Nucleus accumbens (tissue), 56 donors: ENCODE data around the gene TMEM127.
"Not testable (repeated sequence)": the region's sequence is repeated elsewhere in the genome, so short reads cannot be mapped to it uniquely, and the experiment has no call there.

Experiments used
- DNase-seq, 56 donors: peaks; one replicate each; lab custom pipeline; 2025; lab: John Stamatoyannopoulos, UW

The TMEM127 gene, protein sequence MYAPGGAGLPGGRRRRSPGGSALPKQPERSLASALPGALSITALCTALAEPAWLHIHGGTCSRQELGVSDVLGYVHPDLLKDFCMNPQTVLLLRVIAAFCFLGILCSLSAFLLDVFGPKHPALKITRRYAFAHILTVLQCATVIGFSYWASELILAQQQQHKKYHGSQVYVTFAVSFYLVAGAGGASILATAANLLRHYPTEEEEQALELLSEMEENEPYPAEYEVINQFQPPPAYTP

DNA sequence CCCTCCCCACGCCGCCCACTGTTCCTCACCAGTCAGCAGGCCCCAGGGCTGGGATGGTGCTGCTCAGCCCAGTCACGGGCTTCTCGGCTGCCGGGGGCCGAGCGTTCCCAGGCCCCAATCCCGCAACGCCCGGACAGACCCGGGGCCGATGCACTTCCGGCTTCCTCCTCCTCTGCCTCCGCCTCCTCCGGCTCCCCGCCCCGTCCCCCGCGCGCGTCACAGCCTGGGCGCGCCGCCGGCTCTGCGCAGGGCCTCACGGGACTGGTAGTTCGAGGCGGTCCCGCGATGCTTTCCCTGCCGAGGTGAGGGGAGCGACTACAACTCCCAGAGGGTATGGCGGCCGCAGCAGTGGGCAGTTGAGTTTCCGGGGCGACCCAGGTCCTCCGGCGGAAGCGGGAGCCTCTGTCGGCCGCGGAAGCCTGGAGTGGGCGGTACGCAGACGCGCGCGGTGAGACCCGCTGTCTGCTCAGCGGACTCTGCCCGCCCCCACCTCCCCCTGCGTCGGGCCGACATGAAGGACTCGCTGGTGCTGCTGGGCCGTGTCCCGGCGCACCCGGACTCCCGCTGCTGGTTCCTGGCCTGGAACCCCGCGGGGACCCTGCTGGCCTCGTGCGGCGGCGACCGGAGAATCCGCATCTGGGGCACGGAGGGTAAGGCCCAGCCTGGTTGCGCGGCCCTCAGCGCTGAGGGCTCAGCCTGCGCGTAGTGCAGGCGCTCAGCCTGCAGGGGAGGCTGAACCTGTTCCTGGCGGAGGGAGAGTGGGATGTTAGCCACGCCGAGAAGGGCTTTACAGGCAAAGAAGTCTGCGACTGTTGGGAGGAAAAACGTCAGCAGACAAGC, at the start of gene TMEM127, which contains the start of gene CIAO1:
Gene TMEM127 (minus strand): TSS at position 158 of the 840 bp plus-strand sequence. CDS start 616 bp downstream, outside the sequence.
Gene CIAO1 (plus strand): TSS at position 386 of the 840 bp plus-strand sequence. CDS start 126 bp downstream, at position 512.
- DNase-seq = peak; percentile 79 to 99 (median 98)

DNA sequence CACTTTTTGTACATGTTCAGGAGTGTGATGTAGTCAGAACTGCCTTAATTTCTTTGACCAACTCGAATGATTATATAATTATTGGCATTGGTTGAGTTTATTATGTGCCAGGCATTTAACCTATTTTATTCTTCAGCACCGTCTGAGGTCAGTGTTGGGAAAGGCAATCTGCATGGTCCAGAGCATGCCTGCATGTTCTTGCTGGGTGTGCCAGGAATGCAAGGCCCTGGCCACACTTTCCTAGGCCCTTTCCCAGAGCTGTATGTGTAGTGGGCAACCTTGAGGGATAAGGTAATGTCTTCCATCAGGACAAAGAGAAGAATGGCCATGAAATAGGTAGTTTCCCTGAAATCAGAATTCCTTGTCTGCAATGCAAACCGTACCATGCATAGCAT, 49.2 kb upstream of the TMEM127 start:
- no peak for DNase-seq

DNA sequence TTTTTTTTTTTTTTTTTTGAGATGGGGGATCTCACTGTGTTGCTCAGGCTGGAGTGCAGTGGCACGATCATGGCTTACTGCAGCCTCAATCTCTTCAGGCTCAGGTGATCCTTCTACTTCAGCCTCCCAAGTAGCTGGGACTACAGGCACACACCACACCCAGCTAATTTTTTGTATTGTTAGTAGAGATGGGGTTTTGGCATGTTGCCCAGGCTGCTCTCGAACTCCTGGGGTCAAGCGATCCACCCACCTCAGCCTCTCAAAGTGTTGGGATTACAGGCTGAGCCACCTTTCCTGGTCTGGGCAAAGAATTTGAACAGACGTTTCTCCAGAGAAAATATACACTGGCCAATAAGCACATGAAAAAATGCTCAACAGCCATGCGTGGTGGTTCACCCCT, 42.5 kb upstream of the TMEM127 start:
- DNase-seq = no peak

DNA sequence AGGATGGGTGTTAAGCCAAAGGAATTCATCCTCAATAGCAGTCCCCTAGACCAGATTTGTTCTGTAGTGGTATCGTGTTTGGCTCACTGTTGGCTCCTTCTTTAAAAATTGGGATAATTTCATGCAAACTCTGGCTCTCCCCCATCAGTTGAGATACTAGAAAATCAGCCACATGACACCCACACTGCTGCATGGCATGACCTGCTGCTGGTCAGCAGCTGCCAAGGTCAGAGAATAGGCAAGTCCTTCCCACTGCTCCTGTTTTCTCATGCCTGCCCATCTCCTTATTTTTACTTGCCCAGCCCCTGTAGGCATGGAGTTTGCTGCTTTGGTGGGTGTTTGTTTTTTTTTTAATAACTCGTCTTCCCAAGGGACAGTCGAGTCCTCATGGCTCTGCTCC, 40.6 kb upstream of the TMEM127 start:
- DNase-seq = no peak

DNA sequence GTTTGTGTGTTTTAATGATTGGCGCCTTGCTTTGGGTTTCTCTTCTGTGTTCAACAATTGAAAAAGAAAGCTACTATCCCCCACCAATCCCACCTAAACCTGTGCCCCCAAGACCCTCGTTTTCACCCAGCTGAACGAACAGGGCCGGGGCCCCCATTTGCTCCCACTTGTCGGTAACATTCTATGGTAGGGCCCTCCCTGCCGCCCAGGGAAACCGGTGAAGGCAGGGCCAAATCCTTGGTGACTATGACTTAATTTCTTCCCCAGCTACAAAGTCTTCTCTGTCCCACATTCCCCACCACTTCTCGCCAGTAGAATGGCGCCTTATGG, 40.1 kb upstream of the TMEM127 start:
- peak in 1 of 56 donors; percentile 10 for DNase-seq

DNA sequence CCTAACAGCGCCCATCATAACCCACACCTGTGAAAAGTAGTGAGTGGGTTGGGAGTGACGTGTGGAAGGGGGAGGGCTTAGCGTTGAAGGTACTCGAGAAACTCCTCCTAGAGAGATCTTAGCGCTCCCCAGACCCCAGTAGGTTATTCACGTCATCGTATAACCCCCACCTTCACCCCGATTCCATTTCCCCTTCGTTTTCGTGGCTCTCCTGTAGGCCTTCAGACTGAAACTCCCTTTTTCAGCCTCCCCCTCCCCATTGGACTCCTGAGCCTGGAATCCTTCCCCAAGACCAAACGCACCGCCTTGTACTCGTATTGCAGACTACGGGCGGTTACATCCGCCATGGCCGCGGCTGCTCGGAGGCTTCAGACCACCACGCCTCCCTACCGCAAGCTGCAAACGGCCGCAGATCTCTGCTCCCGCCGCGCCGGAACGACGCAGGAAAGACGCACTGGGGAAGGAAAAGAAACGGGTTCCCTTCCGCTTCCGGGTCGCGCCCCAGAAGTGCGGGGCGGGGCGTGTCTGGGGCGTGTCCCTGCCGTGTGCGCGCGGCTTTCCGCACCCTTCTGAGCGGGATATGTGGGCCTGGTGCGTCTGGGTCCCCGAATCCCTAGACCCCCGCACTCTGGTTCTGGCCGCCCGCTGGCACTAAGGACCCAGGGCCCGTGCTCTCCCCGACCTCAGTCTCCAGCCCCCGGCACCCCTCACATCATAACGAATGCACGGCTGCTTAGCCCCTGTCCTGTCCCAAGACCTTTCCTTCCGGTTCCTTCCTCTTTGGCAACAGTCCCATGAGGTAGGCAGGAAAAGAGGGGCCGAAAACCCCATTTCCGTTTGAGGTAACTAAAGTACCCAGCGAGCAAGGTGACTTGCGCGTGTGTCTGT, 39.5 kb upstream of the TMEM127 start, which contains the start of gene SNRNP200:
Gene SNRNP200 (minus strand): TSS at position 456 of the 888 bp plus-strand sequence. CDS start 109 bp downstream, at position 347.
- DNase-seq = peak in 55 of 56 donors; percentile 34 to 95 (median 80)

DNA sequence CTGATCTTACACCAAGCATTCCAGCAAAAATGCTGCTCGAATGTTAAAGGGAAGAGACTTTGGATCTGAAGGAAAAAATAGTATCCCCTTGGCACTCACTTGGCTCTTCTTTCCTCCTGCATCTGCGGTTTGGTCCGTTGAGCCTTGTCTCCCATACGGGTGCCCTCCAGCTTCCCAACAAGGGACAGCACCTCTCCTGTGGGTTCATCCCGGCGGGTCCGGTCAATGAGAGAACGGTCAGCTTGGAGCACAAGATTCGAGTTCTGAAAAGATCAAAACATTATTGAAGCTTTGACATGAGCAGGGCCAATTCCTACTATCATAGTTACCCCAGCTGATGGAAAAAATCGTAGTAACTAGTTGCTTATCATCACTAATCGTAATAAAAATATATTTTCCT, 38.8 kb upstream of the TMEM127 start:
- DNase-seq = no peak

DNA sequence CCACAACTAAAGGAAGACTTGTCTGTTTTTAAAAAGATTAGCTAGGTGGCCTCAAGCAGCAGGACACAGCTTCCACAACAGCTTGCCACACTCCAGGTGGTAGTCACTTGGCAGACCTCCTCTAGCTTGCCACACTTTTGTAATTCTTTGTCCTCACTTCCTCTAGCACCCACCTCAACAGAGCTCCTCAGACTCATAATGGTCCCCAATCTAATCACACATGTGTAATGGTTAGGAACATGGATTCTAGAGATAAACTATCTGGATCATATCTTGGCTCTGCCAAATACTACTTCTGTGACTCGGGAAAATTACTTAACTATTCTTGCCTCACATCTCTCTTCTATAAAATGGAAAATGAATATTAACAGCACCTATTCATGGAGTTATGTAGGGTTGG, 36.1 kb upstream of the TMEM127 start:
- no peak for DNase-seq

DNA sequence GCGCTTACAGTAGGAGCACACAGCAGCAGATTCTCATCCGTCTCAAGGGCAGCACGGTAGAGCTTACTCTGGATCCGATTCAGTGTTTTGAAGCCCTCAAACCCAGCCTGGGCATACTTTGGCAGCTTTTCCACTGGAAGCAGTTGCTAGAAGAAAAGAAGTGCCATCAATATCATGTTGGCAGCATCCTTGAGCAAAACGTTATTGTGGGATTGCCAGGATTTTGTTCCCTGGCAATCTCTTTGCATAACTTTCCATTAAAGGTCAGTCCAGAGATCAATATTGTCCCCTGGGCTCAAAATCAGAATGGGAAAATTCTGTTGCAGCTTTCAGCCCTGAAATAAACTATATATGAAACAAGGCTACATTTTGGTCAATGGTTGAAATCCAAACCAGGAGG, 31.1 kb upstream of the TMEM127 start:
- DNase-seq = no peak

DNA sequence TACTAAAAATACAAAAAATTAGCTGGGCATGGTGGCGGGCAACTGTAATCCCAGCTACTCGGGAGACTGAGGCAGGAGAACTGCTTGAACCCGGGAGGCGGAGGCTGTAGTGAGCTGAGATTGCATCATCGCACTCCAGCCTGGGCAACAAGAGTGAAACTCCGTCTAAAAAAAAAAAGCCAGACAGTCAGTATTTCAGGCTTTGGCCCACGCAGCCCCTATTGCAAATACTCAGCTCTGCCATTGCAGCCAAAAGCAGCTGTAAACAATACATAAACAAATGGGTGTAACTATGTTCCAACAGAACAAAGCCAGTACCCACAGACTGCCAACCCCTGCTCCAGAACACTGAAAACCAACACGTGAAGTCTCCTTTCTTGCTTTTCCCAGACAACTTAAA, 28.5 kb upstream of the TMEM127 start:
- DNase-seq = not testable (repeated sequence)

DNA sequence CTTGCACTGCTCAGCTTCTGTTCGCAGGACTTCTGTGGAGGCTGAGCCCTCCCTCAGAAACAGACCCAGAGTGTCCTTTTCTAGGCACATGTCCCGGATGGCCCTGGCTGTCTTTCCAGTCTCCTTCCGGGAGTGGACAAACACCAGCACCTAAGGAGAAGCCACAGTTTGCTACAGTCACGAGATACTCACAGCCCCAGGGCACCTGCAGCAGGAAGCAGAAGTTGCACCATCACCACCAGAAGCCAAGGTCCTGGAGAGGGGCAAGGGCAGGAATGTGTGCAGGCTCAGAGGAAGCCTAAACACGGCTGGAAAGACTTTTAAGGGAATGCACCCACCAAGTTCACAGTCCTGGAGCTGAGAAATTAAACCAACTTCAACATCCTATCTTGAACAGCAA, 26.0 kb upstream of the TMEM127 start:
- DNase-seq = no peak

DNA sequence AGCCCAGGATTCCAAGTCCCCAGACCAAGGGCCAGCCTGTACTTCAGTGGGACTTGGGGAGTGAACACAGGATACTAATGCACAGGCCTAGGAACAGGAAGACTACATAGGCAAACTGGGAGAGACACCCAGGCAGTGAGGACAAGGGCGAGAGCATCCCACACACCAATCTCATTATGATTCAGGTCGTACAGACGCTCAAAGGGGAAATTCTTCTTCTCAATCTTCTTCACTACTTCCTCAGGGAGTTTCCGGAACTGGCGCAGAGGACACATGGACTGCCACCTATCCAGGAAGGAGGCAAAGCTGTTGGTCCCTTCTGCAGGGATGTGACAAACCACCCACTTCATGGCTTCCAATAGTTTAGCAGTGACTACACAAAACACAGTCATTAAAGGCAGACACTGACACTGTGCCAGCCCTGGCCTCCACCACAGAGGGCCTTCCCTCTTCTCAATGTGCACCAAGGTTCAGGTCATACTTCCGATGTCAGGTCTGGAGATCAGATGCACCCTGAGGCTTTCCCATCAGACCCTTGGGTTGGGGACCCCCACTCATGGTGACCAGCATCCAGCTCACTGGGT, 21.6 kb upstream of the TMEM127 start:
- no peak for DNase-seq

DNA sequence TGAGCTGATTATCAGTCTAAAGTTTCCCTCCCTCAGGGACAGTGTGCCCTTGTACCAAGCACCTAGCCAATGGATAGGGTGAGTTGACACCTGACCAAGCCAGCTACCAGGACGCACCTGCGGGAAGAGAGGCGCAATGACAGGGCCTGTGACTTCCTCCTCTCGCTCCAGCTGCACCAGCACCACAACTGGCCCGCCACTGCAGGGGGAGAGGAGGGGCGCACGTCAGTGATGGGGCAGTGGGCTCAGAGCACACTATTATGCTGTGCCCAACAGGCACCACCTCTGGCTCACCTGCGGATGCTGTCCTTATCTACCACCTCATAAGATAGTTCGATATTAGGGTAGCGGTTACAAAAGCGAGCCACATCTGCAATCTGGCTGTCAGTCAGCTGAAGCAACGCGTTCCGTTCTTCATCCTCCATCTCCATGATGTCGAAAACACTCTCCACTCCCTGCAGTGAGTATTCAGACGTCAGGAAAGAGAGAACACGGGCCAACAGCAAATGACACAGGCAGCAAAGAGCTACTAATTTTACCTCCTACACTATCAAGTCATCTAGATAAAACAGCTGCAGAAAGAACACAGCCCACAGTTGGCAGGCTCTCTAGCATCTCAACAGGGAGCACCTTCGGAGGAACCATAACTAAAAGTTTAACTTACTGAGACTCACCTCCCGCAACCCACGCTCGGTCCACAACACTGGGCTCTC, 11.1 kb upstream of the TMEM127 start:
- peak in 19 of 56 donors; percentile 14 to 71 (median 33) for DNase-seq

DNA sequence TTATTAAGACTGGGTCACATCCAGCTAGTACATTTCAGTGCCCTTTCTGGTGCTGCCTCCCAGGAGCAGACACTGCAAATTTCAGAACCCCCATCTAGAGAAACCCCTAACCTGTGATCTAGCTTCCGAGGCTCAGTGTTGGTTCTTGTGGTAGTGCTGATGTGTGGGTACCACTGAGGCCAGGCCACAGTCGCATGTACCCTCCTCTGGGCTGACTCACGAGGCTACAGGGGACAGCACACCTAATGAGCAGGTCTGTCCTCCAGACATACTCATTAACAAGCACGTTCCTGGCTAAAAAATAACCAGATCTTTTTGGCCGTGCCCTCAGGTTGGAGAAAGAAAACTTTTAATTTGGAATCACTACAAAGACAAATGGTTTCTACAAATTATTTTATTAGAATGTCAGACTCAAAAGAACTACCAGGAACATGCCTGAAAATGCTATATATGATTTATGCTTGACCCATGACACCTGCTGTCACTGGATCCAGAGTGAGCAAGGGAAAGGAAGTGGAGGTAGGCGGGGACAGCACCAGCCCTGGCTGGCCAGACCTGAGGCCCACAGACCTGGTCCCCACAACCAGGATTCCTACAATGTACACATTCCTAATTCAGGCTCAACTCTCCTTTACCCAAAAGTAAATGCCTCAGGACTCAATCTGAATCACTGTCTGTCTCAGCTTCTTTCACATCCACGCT, 8.7 kb upstream of the TMEM127 start:
- no peak for DNase-seq

DNA sequence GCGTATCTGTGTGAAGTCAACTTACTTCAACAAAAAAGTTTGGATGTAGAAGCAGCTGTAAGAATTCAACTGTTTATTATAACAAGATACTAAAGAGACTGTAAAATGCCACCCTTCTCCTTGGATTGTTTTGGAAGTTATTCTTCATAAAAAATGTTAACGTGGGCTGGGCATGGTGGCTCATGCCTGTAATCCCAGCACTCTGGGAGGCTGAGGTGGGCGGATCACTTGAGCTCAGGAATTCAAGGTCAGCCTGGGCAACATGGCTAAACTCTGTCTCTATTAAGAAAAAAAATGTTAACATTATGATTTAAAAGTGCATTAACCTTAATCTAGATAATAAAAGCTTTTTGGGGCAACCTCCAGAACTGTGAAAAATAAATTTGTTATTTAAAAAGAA, 8.0 kb upstream of the TMEM127 start:
- DNase-seq = no peak

DNA sequence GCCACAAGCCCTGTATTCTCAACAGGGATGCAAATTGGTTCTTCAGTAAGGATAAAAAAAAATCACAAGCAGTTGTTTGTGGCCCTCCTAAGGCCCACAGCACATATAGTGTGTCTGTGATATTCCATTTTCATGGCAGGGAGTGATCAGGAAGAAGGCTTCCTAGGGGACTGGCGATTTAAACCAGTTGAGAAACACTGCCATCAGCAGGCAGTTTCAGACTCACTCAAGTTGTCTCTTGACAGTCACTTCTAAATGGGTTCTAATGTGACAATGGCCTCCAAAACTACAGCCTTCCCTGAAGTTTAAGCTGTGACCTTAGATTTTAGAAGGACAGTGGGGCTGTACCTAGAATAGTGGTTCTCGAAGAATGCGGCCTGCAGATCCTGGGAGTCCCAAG, 6.2 kb upstream of the TMEM127 start:
- DNase-seq = no peak

DNA sequence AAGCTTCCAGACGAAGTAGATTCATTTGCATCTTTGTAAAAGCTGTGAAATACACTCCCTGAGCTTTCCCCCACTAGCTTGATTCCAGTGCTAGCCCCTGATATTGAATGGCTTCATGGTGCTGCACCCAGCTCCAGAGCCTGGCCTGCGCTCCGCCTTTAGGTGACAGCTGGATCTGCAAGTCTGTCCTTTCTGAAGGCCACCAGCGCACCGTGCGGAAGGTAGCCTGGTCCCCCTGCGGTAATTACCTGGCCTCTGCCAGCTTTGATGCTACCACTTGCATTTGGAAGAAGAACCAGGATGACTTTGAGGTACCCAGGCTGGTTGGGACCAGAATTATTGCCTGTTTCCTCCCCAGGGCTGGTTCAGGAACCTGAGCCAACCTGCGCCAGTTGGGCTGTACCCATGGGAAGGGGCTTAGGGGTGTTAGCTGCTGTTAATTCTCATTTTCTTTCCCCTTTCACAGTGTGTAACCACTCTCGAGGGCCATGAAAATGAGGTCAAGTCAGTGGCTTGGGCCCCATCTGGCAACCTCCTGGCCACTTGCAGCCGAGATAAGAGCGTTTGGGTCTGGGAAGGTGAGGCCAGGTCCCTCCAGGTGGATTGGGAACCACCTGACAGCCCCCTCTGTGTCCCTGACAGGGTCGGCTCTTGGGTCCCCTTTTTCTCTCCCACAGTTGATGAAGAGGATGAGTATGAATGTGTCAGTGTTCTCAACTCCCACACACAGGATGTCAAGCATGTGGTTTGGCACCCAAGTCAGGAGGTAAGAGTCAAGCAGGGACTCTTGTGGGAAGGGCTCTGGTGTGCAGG, 1.6 kb upstream of the TMEM127 start:
- DNase-seq = no peak

DNA sequence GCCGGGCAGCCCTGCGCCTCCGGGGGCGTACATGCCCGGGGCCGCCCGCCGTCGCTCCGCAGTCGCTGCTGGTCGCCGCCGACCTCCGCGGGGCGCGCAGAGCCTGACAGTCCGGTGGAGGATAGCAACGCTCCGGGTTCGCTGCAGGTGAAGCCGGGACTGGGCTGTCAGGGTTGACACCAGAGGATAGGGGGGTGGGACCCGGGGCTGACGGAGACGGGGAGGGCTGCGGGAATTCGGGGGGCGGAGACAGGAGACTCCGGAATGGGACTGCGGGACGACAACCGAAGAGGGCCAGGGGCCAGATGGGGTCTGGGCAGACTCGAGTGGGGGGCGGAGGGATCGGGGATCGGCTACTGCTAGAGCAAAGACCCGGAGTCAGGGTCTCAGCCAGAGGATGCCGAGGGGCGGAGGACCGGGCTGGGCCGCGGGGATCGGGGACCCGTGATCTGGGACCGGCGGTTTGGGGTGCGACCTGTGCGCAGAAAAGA, 403 bp downstream of the TMEM127 start:
- DNase-seq = peak in 33 of 56 donors; percentile 19 to 81 (median 66)
